GM23338 (cell line): ENCODE results near the gene STAT1. TPM values are rescaled to one million over a fixed set of nuclear protein-coding genes. Genes with fewer than 3 reads are reported as not detected.

Experiments used
- ATAC-seq: fragments of 200-7000 bp; cut with Tn5 transposase; 3 replicates; pipeline ENCODE4 v1.9.1; 2020
- DNase-seq: peaks from one replicate; pipeline ENCODE4 v3.0.0-alpha.2; 2015; ENCODE audit warnings: low spot score
- H2AFZ ChIP-seq: fragments of 200-600 bp; sonication (generic); 2 replicates; pipeline ENCODE4 v1.8.0; 2016; ENCODE audit warnings: antibody characterized with exemption, mild to moderate bottlenecking, moderate library complexity
- H3F3A ChIP-seq: fragments of 200-600 bp; sonication (generic); replicated peaks from 2 replicates; pipeline ENCODE4 v1.8.0; 2017; ENCODE audit warnings: antibody characterized with exemption, mixed run types, low read depth
- H3K27ac ChIP-seq: fragments of 200-600 bp; sonication (generic); 2 replicates; pipeline ENCODE4 v1.6.1; 2016; ENCODE audit warnings: low read depth
- H3K27me3 ChIP-seq: fragments of 200-600 bp; sonication (generic); 2 replicates; pipeline ENCODE4 v1.8.0; 2016; ENCODE audit warnings: mild to moderate bottlenecking, mixed run types, moderate library complexity; ENCODE audit not compliant: insufficient read depth
- H3K36me3 ChIP-seq: fragments of 200-600 bp; sonication (generic); 2 replicates; pipeline ENCODE4 v1.8.0; 2016; ENCODE audit warnings: mild to moderate bottlenecking; ENCODE audit not compliant: insufficient read depth
- H3K4me1 ChIP-seq: fragments of 200-600 bp; sonication (generic); 2 replicates; pipeline ENCODE4 v1.8.0; 2016; ENCODE audit warnings: mild to moderate bottlenecking, moderate library complexity; ENCODE audit not compliant: insufficient read depth
- H3K4me2 ChIP-seq: fragments of 200-600 bp; sonication (generic); 2 replicates; pipeline ENCODE4 v1.7.1; 2017; ENCODE audit warnings: mixed run types
- H3K4me3 ChIP-seq: fragments of 200-600 bp; sonication (generic); 2 replicates; pipeline ENCODE4 v1.6.1; 2016; ENCODE audit warnings: mixed run types
- H3K79me2 ChIP-seq: fragments of 200-600 bp; sonication (generic); replicated peaks from 2 replicates; pipeline ENCODE4 v1.8.0; 2017; ENCODE audit warnings: mild to moderate bottlenecking; ENCODE audit not compliant: insufficient read depth
- H3K9me2 ChIP-seq: fragments of 200-600 bp; sonication (generic); 2 replicates; pipeline ENCODE4 v1.8.0; 2017; ENCODE audit not compliant: insufficient read depth
- H4K20me1 ChIP-seq: fragments of 200-600 bp; sonication (generic); replicated peaks from 2 replicates; pipeline ENCODE4 v1.8.0; 2017; ENCODE audit warnings: mild to moderate bottlenecking; ENCODE audit not compliant: insufficient read depth
- H3K27ac Mint-ChIP-seq: 2 replicates; pipeline ENCODE4 v1.8.0; 2020; ENCODE audit warnings: inconsistent platforms, mild to moderate bottlenecking, moderate library complexity, mixed read lengths
- H3K27me3 Mint-ChIP-seq: 3 replicates; pipeline ENCODE4 v1.8.0; 2022; ENCODE audit warnings: low read depth, mild to moderate bottlenecking, moderate library complexity, mixed read lengths, inconsistent platforms; ENCODE audit not compliant: insufficient read depth, poor library complexity
- H3K36me3 Mint-ChIP-seq: 3 replicates; pipeline ENCODE4 v1.8.0; 2021; ENCODE audit warnings: low read depth, mild to moderate bottlenecking, inconsistent platforms, moderate library complexity, mixed read lengths
- H3K4me1 Mint-ChIP-seq: 3 replicates; pipeline ENCODE4 v1.8.0; 2020; ENCODE audit warnings: mild to moderate bottlenecking, inconsistent platforms, mixed read lengths
- H3K4me3 Mint-ChIP-seq: 3 replicates; pipeline ENCODE4 v1.8.0; 2021; ENCODE audit warnings: moderate library complexity, mild to moderate bottlenecking, inconsistent platforms, mixed read lengths
- H3K9me3 Mint-ChIP-seq: 3 replicates; pipeline ENCODE4 v1.8.0; 2020; ENCODE audit warnings: moderate library complexity, mild to moderate bottlenecking, inconsistent platforms, mixed read lengths
- CREB1 ChIP-seq: fragments of 250-450 bp; sonication (Bioruptor Pico); IDR thresholded peaks from 2 replicates; pipeline ENCODE4 v1.5.0; 2020; ENCODE audit warnings: low read depth, mild to moderate bottlenecking, moderate library complexity
- EZH2 ChIP-seq: fragments of 200-600 bp; sonication (generic); IDR thresholded peaks from one replicate; pipeline ENCODE4 v1.8.0; 2017; ENCODE audit warnings: antibody characterized with exemption, mild to moderate bottlenecking, low read depth; ENCODE audit not compliant: unreplicated experiment
- EZH2phosphoT487 ChIP-seq: fragments of 200-600 bp; sonication (generic); IDR thresholded peaks from one replicate; pipeline ENCODE4 v1.8.1; 2018; ENCODE audit warnings: antibody characterized with exemption; ENCODE audit not compliant: unreplicated experiment
- JUNB ChIP-seq: IDR thresholded peaks from one replicate; pipeline ENCODE4 v1.6.1; 2016; ENCODE audit warnings: antibody characterized with exemption; ENCODE audit not compliant: unreplicated experiment
- NANOG ChIP-seq: IDR thresholded peaks from 2 replicates; pipeline ENCODE4 v1.6.1; 2016; ENCODE audit warnings: antibody characterized with exemption, borderline replicate concordance
- POLR2AphosphoS5 ChIP-seq: IDR thresholded peaks from 2 replicates; pipeline ENCODE4 v1.6.1; 2016; ENCODE audit warnings: antibody characterized with exemption, low read depth
- STAT1 ChIP-seq: IDR thresholded peaks from one replicate; pipeline ENCODE4 v1.6.1; 2016; ENCODE audit warnings: antibody characterized with exemption; ENCODE audit not compliant: unreplicated experiment
- ZNF114 ChIP-seq: fragments of 250-450 bp; sonication (Bioruptor Pico); IDR thresholded peaks from 2 replicates; pipeline ENCODE4 v1.5.0; 2020; ENCODE audit warnings: mild to moderate bottlenecking, moderate library complexity
- ZNF331 ChIP-seq: fragments of 250-450 bp; sonication (Bioruptor Pico); IDR thresholded peaks from 2 replicates; pipeline ENCODE4 v1.5.0; 2020; ENCODE audit warnings: low read depth, mild to moderate bottlenecking, moderate library complexity
- polyA plus RNA-seq: library from polyadenylated mRNA; unstranded; fragments of >200 nt; fragmentation: Nextera tagmentation; extraction: Ambion mirVana; gene quantifications from 2 replicates; pipeline ENCODE4 v1.2.1, GENCODE V29; 2016
- total RNA-seq: library from RNA; depleted of rRNA; stranded (reverse); fragments of >200 nt; shearing (Covaris generic); gene quantifications from 2 replicates; pipeline ENCODE4 v1.2.3, GENCODE V29; 2014
- TF ChIP-seq, protein P1 (sequence below): IDR thresholded peaks from one replicate; pipeline ENCODE4 v1.6.1; 2018; ENCODE audit warnings: antibody characterized with exemption; ENCODE audit not compliant: unreplicated experiment
- TF ChIP-seq, protein P2 (sequence below): fragments of 250-450 bp; sonication (Bioruptor Pico); IDR thresholded peaks from 2 replicates; pipeline ENCODE4 v1.5.0; 2020; ENCODE audit warnings: mild to moderate bottlenecking, moderate library complexity
- TF ChIP-seq, protein P3 (sequence below): IDR thresholded peaks from 2 replicates; pipeline ENCODE4 v1.6.1; 2016; ENCODE audit warnings: antibody characterized with exemption
- TF ChIP-seq, protein P4 (sequence below), 2 experiments: fragments of 200-600 bp in 1 of 2; sonication (generic) in 1 of 2; conservative IDR thresholded peaks; 2 replicates each; pipeline versions ENCODE4 v1.5.1 to v1.6.1; 2016 to 2017; ENCODE audit warnings: antibody characterized with exemption in 2 of 2, low read depth in 2 of 2, mild to moderate bottlenecking in 2 of 2, moderate library complexity in 1 of 2

Gene STAT1
- total and polyA plus RNA-seq, 2 experiments from 2014 or later: 15.1 to 47.4 TPM

DNA sequence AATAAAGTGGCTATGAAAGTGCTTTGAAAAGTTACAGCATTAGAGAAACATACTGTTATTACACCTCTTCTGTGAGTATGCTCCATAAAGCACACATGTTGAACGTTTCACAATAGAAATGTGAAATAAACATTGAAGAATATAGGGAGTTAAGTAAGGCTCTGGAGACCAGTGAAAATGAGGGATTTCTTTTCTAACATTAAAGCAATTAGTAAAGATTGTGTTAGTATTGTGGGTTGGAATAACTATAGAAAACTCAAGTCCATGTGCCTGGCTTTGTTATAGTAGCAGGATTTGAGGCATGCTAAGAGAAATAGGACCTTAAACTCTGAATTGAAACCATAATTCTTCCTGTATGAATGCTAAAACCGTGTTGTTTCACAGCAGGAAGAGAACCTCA is 70.3 kb downstream of the STAT1 start:
- peaks cover 23% of the 10 kb centered on the region; the same call in 2 of the 3 replicates for H3K4me1 Mint-ChIP-seq
- Histone ChIP-seq H3K27me3 (no peaks in the 10 kb centered on the region), H3K4me3 (no peak overlapping the region), H3K9me2 (no peaks in the 10 kb centered on the region), H3K27ac (no peak overlapping the region), H3K4me1 (peaks cover 16% of the 10 kb centered on the region), H4K20me1 (no peaks in the 10 kb centered on the region), H3F3A (no peaks in the 10 kb centered on the region), H2AFZ (no peak overlapping the region), H3K4me2 (no peak overlapping the region), H3K36me3 (no peaks in the 10 kb centered on the region), H3K79me2 (no peaks in the 10 kb centered on the region)
- TF ChIP-seq ZNF331 (CRISPR knock-in tag) (no peak), STAT1 (no peak), POLR2AphosphoS5 (no peak), CREB1 (no peak), ZNF114 (CRISPR knock-in tag) (no peak), JUNB (no peak), NANOG (no peak), EZH2phosphoT487 (no peak), EZH2 (no peak)
- TF ChIP-seq, protein P1, sequence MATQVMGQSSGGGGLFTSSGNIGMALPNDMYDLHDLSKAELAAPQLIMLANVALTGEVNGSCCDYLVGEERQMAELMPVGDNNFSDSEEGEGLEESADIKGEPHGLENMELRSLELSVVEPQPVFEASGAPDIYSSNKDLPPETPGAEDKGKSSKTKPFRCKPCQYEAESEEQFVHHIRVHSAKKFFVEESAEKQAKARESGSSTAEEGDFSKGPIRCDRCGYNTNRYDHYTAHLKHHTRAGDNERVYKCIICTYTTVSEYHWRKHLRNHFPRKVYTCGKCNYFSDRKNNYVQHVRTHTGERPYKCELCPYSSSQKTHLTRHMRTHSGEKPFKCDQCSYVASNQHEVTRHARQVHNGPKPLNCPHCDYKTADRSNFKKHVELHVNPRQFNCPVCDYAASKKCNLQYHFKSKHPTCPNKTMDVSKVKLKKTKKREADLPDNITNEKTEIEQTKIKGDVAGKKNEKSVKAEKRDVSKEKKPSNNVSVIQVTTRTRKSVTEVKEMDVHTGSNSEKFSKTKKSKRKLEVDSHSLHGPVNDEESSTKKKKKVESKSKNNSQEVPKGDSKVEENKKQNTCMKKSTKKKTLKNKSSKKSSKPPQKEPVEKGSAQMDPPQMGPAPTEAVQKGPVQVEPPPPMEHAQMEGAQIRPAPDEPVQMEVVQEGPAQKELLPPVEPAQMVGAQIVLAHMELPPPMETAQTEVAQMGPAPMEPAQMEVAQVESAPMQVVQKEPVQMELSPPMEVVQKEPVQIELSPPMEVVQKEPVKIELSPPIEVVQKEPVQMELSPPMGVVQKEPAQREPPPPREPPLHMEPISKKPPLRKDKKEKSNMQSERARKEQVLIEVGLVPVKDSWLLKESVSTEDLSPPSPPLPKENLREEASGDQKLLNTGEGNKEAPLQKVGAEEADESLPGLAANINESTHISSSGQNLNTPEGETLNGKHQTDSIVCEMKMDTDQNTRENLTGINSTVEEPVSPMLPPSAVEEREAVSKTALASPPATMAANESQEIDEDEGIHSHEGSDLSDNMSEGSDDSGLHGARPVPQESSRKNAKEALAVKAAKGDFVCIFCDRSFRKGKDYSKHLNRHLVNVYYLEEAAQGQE: no peak
- TF ChIP-seq, protein P2, sequence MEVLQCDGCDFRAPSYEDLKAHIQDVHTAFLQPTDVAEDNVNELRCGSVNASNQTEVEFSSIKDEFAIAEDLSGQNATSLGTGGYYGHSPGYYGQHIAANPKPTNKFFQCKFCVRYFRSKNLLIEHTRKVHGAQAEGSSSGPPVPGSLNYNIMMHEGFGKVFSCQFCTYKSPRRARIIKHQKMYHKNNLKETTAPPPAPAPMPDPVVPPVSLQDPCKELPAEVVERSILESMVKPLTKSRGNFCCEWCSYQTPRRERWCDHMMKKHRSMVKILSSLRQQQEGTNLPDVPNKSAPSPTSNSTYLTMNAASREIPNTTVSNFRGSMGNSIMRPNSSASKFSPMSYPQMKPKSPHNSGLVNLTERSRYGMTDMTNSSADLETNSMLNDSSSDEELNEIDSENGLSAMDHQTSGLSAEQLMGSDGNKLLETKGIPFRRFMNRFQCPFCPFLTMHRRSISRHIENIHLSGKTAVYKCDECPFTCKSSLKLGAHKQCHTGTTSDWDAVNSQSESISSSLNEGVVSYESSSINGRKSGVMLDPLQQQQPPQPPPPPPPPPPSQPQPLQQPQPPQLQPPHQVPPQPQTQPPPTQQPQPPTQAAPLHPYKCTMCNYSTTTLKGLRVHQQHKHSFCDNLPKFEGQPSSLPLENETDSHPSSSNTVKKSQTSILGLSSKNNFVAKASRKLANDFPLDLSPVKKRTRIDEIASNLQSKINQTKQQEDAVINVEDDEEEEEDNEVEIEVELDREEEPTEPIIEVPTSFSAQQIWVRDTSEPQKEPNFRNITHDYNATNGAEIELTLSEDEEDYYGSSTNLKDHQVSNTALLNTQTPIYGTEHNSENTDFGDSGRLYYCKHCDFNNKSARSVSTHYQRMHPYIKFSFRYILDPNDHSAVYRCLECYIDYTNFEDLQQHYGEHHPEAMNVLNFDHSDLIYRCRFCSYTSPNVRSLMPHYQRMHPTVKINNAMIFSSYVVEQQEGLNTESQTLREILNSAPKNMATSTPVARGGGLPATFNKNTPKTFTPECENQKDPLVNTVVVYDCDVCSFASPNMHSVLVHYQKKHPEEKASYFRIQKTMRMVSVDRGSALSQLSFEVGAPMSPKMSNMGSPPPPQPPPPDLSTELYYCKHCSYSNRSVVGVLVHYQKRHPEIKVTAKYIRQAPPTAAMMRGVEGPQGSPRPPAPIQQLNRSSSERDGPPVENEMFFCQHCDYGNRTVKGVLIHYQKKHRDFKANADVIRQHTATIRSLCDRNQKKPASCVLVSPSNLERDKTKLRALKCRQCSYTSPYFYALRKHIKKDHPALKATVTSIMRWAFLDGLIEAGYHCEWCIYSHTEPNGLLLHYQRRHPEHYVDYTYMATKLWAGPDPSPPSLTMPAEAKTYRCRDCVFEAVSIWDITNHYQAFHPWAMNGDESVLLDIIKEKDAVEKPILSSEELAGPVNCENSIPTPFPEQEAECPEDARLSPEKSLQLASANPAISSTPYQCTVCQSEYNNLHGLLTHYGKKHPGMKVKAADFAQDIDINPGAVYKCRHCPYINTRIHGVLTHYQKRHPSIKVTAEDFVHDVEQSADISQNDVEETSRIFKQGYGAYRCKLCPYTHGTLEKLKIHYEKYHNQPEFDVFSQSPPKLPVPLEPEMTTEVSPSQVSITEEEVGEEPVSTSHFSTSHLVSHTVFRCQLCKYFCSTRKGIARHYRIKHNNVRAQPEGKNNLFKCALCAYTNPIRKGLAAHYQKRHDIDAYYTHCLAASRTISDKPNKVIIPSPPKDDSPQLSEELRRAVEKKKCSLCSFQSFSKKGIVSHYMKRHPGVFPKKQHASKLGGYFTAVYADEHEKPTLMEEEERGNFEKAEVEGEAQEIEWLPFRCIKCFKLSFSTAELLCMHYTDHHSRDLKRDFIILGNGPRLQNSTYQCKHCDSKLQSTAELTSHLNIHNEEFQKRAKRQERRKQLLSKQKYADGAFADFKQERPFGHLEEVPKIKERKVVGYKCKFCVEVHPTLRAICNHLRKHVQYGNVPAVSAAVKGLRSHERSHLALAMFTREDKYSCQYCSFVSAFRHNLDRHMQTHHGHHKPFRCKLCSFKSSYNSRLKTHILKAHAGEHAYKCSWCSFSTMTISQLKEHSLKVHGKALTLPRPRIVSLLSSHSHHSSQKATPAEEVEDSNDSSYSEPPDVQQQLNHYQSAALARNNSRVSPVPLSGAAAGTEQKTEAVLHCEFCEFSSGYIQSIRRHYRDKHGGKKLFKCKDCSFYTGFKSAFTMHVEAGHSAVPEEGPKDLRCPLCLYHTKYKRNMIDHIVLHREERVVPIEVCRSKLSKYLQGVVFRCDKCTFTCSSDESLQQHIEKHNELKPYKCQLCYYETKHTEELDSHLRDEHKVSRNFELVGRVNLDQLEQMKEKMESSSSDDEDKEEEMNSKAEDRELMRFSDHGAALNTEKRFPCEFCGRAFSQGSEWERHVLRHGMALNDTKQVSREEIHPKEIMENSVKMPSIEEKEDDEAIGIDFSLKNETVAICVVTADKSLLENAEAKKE: no peak
- TF ChIP-seq, protein P3, sequence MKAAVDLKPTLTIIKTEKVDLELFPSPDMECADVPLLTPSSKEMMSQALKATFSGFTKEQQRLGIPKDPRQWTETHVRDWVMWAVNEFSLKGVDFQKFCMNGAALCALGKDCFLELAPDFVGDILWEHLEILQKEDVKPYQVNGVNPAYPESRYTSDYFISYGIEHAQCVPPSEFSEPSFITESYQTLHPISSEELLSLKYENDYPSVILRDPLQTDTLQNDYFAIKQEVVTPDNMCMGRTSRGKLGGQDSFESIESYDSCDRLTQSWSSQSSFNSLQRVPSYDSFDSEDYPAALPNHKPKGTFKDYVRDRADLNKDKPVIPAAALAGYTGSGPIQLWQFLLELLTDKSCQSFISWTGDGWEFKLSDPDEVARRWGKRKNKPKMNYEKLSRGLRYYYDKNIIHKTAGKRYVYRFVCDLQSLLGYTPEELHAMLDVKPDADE: no peak
- TF ChIP-seq, protein P4, sequence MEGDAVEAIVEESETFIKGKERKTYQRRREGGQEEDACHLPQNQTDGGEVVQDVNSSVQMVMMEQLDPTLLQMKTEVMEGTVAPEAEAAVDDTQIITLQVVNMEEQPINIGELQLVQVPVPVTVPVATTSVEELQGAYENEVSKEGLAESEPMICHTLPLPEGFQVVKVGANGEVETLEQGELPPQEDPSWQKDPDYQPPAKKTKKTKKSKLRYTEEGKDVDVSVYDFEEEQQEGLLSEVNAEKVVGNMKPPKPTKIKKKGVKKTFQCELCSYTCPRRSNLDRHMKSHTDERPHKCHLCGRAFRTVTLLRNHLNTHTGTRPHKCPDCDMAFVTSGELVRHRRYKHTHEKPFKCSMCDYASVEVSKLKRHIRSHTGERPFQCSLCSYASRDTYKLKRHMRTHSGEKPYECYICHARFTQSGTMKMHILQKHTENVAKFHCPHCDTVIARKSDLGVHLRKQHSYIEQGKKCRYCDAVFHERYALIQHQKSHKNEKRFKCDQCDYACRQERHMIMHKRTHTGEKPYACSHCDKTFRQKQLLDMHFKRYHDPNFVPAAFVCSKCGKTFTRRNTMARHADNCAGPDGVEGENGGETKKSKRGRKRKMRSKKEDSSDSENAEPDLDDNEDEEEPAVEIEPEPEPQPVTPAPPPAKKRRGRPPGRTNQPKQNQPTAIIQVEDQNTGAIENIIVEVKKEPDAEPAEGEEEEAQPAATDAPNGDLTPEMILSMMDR (conservative IDR thresholded peaks at IDR 0.05; ENCODE audit: low read depth in 2 of 2): no peak
- no peak for DNase-seq
- ATAC-seq: no peak
- H3K27me3 Mint-ChIP-seq: no peaks in the 10 kb centered on the region
- H3K4me3 Mint-ChIP-seq: no peak overlapping the region
- no peaks in the 10 kb centered on the region for H3K36me3 Mint-ChIP-seq
- no peak overlapping the region for H3K27ac Mint-ChIP-seq
- H3K9me3 Mint-ChIP-seq: no peaks in the 10 kb centered on the region
